Tongue (tissue), 2 donors: ENCODE measurements around the gene SSTR1. TPM values are rescaled to one million over a fixed set of nuclear protein-coding genes. Genes with fewer than 3 reads are reported as not detected.
A peak's percentile ranks its signal among the peaks of the same experiment; 100 is the strongest.

ENCODE experiments used
- DNase-seq: peaks from one replicate; pipeline ENCODE4 v3.0.0-alpha.2; 2015
- total RNA-seq: library from RNA; depleted of rRNA; stranded (reverse); fragments of >200 nt; gene quantifications from one replicate; pipeline ENCODE4 v1.2.3, GENCODE V29; 2014

The SSTR1 gene
- total RNA-seq, 1 donor from 2014 or later, result 0.21 TPM

- no peak for DNase-seq
Observed at GRCh38 chr14:38203929-38204718, 3.6 kb upstream of the SSTR1 start.

DNA sequence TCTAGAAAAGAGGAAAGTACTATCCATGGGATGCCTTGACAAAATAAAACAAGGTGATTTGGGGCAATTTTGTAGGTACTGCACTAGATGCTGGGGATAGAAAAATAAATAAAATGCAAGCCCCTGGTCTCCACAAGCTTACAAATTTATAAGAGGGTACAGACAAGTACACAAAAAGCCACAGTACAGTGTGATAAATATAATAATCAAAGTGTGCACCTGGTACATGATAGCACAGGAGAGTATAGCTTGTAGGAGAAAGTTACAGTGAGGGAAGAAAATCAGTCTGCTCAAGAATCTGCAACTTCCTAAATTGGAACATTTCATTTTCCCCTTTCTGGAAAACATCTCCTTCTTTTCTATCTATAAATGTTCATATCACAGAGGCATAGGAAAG is 3.0 kb upstream of the SSTR1 start:
- no peak for DNase-seq

DNA sequence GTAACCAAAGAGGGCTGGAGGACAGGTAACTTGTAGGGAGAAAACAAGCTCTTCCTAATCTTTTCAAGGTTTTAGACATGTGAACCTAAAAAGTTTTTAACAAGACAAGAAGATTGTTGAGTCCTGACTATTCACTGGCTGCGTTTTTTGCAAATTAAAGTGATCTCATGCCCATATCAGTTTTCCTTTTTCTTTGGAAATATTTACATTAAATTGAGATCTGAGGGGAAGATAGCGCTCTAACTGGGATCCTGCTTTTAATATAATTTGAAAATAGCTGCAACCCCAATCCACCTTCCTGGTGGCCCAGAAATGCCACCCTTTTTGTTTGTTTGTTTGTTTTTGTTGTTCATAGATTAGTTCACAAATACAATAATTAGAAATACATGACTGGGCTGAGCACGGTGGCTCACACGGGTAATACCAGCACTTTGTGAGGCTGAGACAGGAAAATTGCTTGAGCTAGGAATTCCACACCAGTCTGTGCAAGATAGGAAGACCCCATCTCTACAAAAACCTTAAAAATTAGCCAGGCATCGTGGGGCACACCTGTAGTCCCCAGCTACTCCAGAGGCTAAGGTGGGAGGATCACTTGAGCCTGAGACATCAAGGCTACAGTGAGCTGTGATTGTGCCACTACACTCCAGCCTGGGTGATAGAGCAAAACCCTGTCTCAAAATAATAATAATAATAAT is 2.4 kb upstream of the SSTR1 start:
- DNase-seq, result no peak

- DNase-seq, result no peak
Observed at GRCh38 chr14:38205949-38206665, 1.6 kb upstream of the SSTR1 start.

GRCh38 chr14:38206689-38207376 is 871 bp upstream of the SSTR1 start:
- DNase-seq, result no peak

GRCh38 chr14:38207377-38207735 is 348 bp upstream of the SSTR1 start:
- DNase-seq, result no peak

DNA sequence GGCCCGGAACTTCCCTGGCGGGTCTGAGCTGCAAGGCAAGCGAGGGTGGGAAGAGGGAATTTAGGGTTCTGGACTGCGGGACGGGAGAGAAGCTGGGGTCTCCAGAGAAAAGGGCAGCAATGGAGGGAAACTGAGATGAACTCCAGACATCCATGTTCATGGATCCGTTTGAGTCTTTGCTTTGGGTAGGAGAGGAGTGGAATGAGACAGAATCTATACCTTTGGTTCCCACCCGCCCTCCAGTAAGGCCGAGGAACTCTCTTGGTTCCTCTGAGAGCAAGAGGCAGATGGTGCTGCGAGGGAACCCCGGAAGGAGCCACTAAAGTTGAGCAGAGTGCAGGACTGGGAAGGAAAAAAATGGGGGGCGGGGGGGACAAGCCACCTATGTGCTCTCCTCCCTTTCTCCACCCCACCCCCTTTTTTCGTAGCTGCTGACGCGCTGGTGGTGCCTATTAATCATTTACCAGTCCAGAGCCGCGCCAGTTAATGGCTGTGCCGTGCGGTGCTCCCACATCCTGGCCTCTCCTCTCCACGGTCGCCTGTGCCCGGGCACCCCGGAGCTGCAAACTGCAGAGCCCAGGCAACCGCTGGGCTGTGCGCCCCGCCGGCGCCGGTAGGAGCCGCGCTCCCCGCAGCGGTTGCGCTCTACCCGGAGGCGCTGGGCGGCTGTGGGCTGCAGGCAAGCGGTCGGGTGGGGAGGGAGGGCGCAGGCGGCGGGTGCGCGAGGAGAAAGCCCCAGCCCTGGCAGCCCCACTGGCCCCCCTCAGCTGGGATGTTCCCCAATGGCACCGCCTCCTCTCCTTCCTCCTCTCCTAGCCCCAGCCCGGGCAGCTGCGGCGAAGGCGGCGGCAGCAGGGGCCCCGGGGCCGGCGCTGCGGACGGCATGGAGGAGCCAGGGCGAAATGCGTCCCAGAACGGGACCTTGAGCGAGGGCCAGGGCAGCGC is 1.2 kb downstream of the SSTR1 start:
- DNase-seq, result peak; percentile 37

DNA sequence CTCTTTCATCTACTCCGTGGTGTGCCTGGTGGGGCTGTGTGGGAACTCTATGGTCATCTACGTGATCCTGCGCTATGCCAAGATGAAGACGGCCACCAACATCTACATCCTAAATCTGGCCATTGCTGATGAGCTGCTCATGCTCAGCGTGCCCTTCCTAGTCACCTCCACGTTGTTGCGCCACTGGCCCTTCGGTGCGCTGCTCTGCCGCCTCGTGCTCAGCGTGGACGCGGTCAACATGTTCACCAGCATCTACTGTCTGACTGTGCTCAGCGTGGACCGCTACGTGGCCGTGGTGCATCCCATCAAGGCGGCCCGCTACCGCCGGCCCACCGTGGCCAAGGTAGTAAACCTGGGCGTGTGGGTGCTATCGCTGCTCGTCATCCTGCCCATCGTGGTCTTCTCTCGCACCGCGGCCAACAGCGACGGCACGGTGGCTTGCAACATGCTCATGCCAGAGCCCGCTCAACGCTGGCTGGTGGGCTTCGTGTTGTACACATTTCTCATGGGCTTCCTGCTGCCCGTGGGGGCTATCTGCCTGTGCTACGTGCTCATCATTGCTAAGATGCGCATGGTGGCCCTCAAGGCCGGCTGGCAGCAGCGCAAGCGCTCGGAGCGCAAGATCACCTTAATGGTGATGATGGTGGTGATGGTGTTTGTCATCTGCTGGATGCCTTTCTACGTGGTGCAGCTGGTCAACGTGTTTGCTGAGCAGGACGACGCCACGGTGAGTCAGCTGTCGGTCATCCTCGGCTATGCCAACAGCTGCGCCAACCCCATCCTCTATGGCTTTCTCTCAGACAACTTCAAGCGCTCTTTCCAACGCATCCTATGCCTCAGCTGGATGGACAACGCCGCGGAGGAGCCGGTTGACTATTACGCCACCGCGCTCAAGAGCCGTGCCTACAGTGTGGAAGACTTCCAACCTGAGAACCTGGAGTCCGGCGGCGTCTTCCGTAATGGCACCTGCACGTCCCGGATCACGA is 2.2 kb downstream of the SSTR1 start:
- peak; percentile 4 for DNase-seq

GRCh38 chr14:38210587-38211216 is 3.0 kb downstream of the SSTR1 start:
- DNase-seq, result peak; percentile 35

GRCh38 chr14:38211255-38211735 is 3.6 kb downstream of the SSTR1 start:
- no peak for DNase-seq

GRCh38 chr14:38212111-38212510 is 4.4 kb downstream of the SSTR1 start:
- no peak for DNase-seq

DNA sequence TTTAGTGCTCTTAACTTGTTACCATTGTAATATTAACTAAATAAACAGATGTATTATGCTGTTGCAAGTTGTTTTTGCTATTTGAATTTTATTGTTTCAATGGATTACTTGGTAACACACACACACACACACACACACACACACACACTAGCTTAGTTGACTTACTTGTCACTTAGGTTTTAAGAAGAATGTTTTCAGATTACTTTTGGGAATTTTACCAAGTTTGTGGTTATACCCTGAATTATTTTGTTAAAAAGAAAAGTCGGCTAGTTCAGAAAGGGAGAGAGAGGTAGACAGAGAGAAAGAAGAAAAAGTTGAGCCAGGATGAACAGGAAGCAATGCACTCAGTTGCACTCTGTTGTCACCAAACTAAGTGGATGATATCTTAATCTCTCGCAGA is 5.3 kb downstream of the SSTR1 start:
- no peak for DNase-seq

- no peak for DNase-seq
Observed at GRCh38 chr14:38217553-38217952, 9.8 kb downstream of the SSTR1 start.

GRCh38 chr14:38221077-38221476 is 13.4 kb downstream of the SSTR1 start:
- no peak for DNase-seq

GRCh38 chr14:38224338-38224737 is 16.6 kb downstream of the SSTR1 start:
- DNase-seq, result no peak

- no peak for DNase-seq
Observed at GRCh38 chr14:38225946-38226345, 18.2 kb downstream of the SSTR1 start.

DNA sequence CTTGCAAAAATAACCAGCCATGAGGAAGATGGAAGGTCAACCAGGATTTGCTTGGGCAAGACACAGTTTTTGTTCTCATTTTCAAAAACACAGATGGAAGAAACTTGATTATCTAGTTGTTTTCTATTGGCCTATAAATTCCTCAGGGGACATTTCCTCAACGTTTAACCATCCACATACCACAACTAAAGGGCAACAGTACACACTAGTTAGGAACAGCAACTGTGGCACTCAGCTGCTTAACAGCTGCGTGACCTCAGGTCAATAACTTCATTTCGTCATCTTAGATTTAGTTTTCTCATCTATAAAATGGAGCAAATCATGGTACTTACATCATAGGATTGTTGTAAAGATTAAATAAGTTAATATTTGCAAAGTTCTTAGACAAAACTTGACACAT is 18.7 kb downstream of the SSTR1 start:
- DNase-seq, result no peak

- no peak for DNase-seq
Observed at GRCh38 chr14:38233218-38233617, 25.5 kb downstream of the SSTR1 start.

GRCh38 chr14:38238332-38238731 is 30.6 kb downstream of the SSTR1 start:
- no peak for DNase-seq

GRCh38 chr14:38238878-38239277 is 31.2 kb downstream of the SSTR1 start:
- no peak for DNase-seq
